ENCODE results near the gene GPC6.

GRCh38 chr13:94113245-94113644, 886.6 kb downstream of the GPC6 start:
- TF ChIP-seq, protein P1, sequence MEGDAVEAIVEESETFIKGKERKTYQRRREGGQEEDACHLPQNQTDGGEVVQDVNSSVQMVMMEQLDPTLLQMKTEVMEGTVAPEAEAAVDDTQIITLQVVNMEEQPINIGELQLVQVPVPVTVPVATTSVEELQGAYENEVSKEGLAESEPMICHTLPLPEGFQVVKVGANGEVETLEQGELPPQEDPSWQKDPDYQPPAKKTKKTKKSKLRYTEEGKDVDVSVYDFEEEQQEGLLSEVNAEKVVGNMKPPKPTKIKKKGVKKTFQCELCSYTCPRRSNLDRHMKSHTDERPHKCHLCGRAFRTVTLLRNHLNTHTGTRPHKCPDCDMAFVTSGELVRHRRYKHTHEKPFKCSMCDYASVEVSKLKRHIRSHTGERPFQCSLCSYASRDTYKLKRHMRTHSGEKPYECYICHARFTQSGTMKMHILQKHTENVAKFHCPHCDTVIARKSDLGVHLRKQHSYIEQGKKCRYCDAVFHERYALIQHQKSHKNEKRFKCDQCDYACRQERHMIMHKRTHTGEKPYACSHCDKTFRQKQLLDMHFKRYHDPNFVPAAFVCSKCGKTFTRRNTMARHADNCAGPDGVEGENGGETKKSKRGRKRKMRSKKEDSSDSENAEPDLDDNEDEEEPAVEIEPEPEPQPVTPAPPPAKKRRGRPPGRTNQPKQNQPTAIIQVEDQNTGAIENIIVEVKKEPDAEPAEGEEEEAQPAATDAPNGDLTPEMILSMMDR (IDR thresholded peaks at IDR 0.05): no peak
- TF ChIP-seq POLR2A (IDR thresholded peaks at IDR 0.05): no peak

Data from uterus (tissue), 2 donors.